Measurements from ENCODE around the gene STARD9. TPM values are rescaled to one million over a fixed set of nuclear protein-coding genes. Genes with fewer than 3 reads are reported as not detected.

The STARD9 gene
- total and polyA plus RNA-seq, 8 donors: 1.4 to 45.7 (median 11.8) TPM

DNA sequence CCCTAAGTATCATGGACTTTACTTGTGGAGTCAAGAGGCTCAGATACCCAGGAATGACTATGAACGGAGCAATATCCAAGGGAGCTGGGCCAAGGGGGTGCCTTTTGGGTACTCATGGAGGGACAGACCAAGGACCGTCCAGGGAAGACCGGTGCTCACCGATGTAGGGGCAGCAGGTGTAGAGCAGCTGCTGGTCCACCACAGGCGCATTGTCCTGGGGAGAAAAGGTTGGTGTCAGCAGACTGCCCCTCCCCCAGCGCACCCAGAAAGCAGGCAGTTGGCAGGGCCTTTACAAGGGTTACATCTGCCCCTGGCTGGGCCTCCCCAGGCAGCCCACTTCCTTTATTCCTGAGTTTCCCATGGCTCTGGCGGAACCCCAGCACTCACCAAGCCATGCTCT is 154.0 kb downstream of the STARD9 start:
- no peak overlapping the region for H3K27ac ChIP-seq
- no peak for DNase-seq
- no peaks in the 10 kb centered on the region for H3K27me3 ChIP-seq
- 93 to 97% (median 96%) methylated on average over 5 to 7 of the region's 7 CpGs for WGBS, 5 donors
- peaks cover 70 to 100% (median 100%) of the 10 kb centered on the region in 4 donors for H3K36me3 ChIP-seq
- intact Hi-C loops (cut with DNase I; ENCODE audit: low total_unique reads): no loop called here
- H3K4me3 ChIP-seq: no peak overlapping the region
- peaks cover 0 to 16% (median 3%) of the 10 kb centered on the region in 4 donors for H3K4me1 ChIP-seq
- TF ChIP-seq EP300 (IDR thresholded peaks at IDR 0.05) (no peak), CTCF (IDR thresholded peaks at IDR 0.05) (no peak)
- no peaks in the 10 kb centered on the region for H3K9me3 ChIP-seq

- H3K27ac ChIP-seq: no peak overlapping the region
- 87 to 93% (median 89%) methylated on average over 8 of the region's 8 CpGs for WGBS, 5 donors
Observed at GRCh38 chr15:42730135-42730534, 154.7 kb downstream of the STARD9 start.

GRCh38 chr15:42730536-42730935 is 155.1 kb downstream of the STARD9 start:
- TF ChIP-seq POLR2AphosphoS5 (IDR thresholded peaks at IDR 0.05) (no peak), CTCF (IDR thresholded peaks at IDR 0.05) (no peak), EP300 (IDR thresholded peaks at IDR 0.05) (no peak), POLR2A (IDR thresholded peaks at IDR 0.05) (no peak)
- Histone ChIP-seq H3K4me1 (peaks cover 5 to 26% (median 12%) of the 10 kb centered on the region in 4 donors), H3K36me3 (peaks cover 60 to 99% (median 92%) of the 10 kb centered on the region in 4 donors), H3K9me3 (no peaks in the 10 kb centered on the region), H3K4me3 (no peak overlapping the region), H3K27me3 (no peaks in the 10 kb centered on the region), H3K27ac (no peak overlapping the region)
- intact Hi-C loops (cut with DNase I; ENCODE audit: low total_unique reads): loop anchor here (10.0 kb wide), 1 partner anchor 194 kb away; the partner anchor contains the start of gene TTBK2
- no peak for DNase-seq
- WGBS, 5 donors: 95 to 97% (median 96%) methylated on average over 12 to 14 of the region's 14 CpGs

More at GRCh38 chr15:42730135-42730534, 154.7 kb downstream of the STARD9 start:
- Histone ChIP-seq H3K9me3 (no peaks in the 10 kb centered on the region), H3K36me3 (peaks cover 64 to 100% (median 96%) of the 10 kb centered on the region in 4 donors), H3K27me3 (no peaks in the 10 kb centered on the region), H3K4me1 (peaks cover 1 to 22% (median 8%) of the 10 kb centered on the region in 4 donors), H3K4me3 (no peak overlapping the region)
- intact Hi-C loops (cut with DNase I; ENCODE audit: low total_unique reads): loop anchor here (10.0 kb wide), 1 partner anchor 195 kb away; the partner anchor contains the start of gene TTBK2
- TF ChIP-seq POLR2A (IDR thresholded peaks at IDR 0.05) (no peak), CTCF (IDR thresholded peaks at IDR 0.05) (no peak), POLR2AphosphoS5 (IDR thresholded peaks at IDR 0.05) (no peak), EP300 (IDR thresholded peaks at IDR 0.05) (no peak)
- DNase-seq: no peak

DNA sequence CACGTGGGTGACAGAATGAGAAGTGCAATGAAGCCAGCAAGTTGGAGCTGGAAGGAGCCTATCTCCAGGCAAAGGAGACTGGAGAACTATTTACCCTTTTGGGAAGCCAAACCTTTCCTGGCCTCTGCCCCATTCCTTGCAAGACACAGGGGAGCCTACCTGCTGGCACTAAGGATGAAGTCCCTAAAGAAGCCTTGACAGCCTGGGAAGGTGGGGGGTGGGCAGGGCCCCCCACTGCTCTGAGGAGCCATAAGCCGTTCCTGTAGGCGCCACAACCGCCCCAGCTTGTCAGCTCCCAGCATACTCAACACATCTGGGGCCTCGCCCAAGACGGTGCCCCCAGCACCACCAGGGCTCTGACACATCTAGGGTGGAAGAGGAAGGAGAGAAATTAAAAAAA is 156.1 kb downstream of the STARD9 start:
- Histone ChIP-seq H3K9me3 (no peaks in the 10 kb centered on the region), H3K36me3 (peaks cover 53 to 90% (median 83%) of the 10 kb centered on the region in 4 donors), H3K4me3 (no peak overlapping the region), H3K27ac (no peak overlapping the region), H3K4me1 (peaks cover 12 to 33% (median 19%) of the 10 kb centered on the region in 4 donors), H3K27me3 (no peaks in the 10 kb centered on the region)
- WGBS, 5 donors: 86 to 92% (median 88%) methylated on average over 6 of the region's 6 CpGs
- DNase-seq: no peak
- intact Hi-C loops (cut with DNase I; ENCODE audit: low total_unique reads): loop anchor here (10.0 kb wide), 1 partner anchor 193 kb away; the partner anchor contains the start of gene TTBK2
- TF ChIP-seq POLR2A (IDR thresholded peaks at IDR 0.05) (no peak), EP300 (IDR thresholded peaks at IDR 0.05) (no peak), POLR2AphosphoS5 (IDR thresholded peaks at IDR 0.05) (no peak), CTCF (IDR thresholded peaks at IDR 0.05) (no peak)
